Measurements from ENCODE around the gene NFIX. TPM values are rescaled to one million over a fixed set of nuclear protein-coding genes. Genes with fewer than 3 reads are reported as not detected.

NFIX gene
- total RNA-seq, 1 donor from 2014 or later = 6.7 TPM

GRCh38 chr19:13025819-13026456 is 30.7 kb downstream of the NFIX start:
- no peak overlapping the region for H3K4me3 ChIP-seq (ENCODE audit: low read depth, low read length)
- no peak for TF ChIP-seq CTCF (IDR thresholded peaks at IDR 0.05; ENCODE audit: insufficient read depth, low read length, poor library complexity, severe bottlenecking)
- no peak for DNase-seq (ENCODE audit: low read depth)
- peaks cover 20% of the 10 kb centered on the region for H3K27me3 ChIP-seq (ENCODE audit: control insufficient read depth, insufficient read depth, low read length)
- H3K36me3 ChIP-seq (ENCODE audit: control insufficient read depth, insufficient read depth, low read length) = no peaks in the 10 kb centered on the region

GRCh38 chr19:13026462-13027370 is 31.4 kb downstream of the NFIX start:
- no peak overlapping the region for H3K4me3 ChIP-seq (ENCODE audit: low read depth, low read length)
- no peak for TF ChIP-seq CTCF (IDR thresholded peaks at IDR 0.05; ENCODE audit: insufficient read depth, low read length, poor library complexity, severe bottlenecking)
- H3K27me3 ChIP-seq (ENCODE audit: control insufficient read depth, insufficient read depth, low read length) = peaks cover 17% of the 10 kb centered on the region
- H3K36me3 ChIP-seq (ENCODE audit: control insufficient read depth, insufficient read depth, low read length) = no peaks in the 10 kb centered on the region
- peak; percentile 69 for DNase-seq (ENCODE audit: low read depth)

GRCh38 chr19:13027557-13027956 is 32.3 kb downstream of the NFIX start:
- no peak for DNase-seq (ENCODE audit: low read depth)
- Histone ChIP-seq H3K27me3 (ENCODE audit: control insufficient read depth, insufficient read depth, low read length) (peaks cover 17% of the 10 kb centered on the region), H3K36me3 (ENCODE audit: control insufficient read depth, insufficient read depth, low read length) (no peaks in the 10 kb centered on the region), H3K4me3 (ENCODE audit: low read depth, low read length) (no peak overlapping the region)
- no peak for TF ChIP-seq CTCF (IDR thresholded peaks at IDR 0.05; ENCODE audit: insufficient read depth, low read length, poor library complexity, severe bottlenecking)

GRCh38 chr19:13028027-13028426 is 32.8 kb downstream of the NFIX start:
- Histone ChIP-seq H3K27me3 (ENCODE audit: control insufficient read depth, insufficient read depth, low read length) (peaks cover 14% of the 10 kb centered on the region), H3K36me3 (ENCODE audit: control insufficient read depth, insufficient read depth, low read length) (no peaks in the 10 kb centered on the region), H3K4me3 (ENCODE audit: low read depth, low read length) (no peak overlapping the region)
- DNase-seq (ENCODE audit: low read depth) = no peak
- TF ChIP-seq CTCF (IDR thresholded peaks at IDR 0.05; ENCODE audit: insufficient read depth, low read length, poor library complexity, severe bottlenecking) = no peak

DNA sequence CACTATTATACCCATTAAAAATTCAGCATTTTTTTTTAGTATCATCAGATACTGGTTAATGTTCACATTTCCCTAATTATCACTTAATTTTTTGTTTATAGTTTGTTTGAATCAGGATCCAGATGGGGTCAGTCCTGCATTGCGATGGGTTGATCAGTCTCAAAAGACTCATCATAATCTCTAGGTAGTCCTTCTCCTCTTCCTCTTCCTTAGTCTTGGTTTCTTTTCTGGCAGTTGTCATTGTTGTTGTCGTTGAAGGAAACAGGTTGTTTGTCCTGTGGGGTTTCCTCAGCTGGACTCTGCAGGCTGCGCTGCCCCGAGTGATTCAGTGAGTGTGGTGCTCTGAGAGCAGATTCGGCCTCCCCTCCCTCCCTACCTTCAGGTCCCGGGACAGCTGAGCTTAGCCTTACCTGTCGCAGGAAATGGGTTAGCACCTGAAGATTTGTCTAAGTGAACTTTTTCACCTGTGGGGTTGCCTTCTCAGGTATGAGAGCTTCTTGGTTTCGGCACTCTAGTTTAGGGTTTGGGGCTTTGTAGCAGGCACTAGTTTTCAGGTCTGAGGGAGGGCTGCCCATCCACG is 34.1 kb downstream of the NFIX start:
- no peak for DNase-seq (ENCODE audit: low read depth)
- TF ChIP-seq CTCF (IDR thresholded peaks at IDR 0.05; ENCODE audit: insufficient read depth, low read length, poor library complexity, severe bottlenecking) = no peak
- Histone ChIP-seq H3K4me3 (ENCODE audit: low read depth, low read length) (no peak overlapping the region), H3K27me3 (ENCODE audit: control insufficient read depth, insufficient read depth, low read length) (peaks cover 10% of the 10 kb centered on the region), H3K36me3 (ENCODE audit: control insufficient read depth, insufficient read depth, low read length) (no peaks in the 10 kb centered on the region)
